Chondrocyte (in vitro differentiated cells): ENCODE data around the gene ACBD6. TPM values are rescaled to one million over a fixed set of nuclear protein-coding genes. Genes with fewer than 3 reads are reported as not detected.
"Not testable (repeated sequence)": the region's sequence is repeated elsewhere in the genome, so short reads cannot be mapped to it uniquely, and the experiment has no call there.

Experiments used
- DNase-seq: peaks from one replicate; pipeline ENCODE4 v3.0.0; 2021; ENCODE audit warnings: mixed read lengths, low spot score
- H3K27ac Mint-ChIP-seq: one replicate; pipeline ENCODE4 v1.8.0; 2021; ENCODE audit warnings: mild to moderate bottlenecking, moderate library complexity, mixed read lengths; ENCODE audit not compliant: unreplicated experiment
- H3K27me3 Mint-ChIP-seq: 2 replicates; pipeline ENCODE4 v1.8.0; 2021; ENCODE audit warnings: low read depth, mixed read lengths
- H3K36me3 Mint-ChIP-seq: 2 replicates; pipeline ENCODE4 v1.8.0; 2021; ENCODE audit warnings: low read depth, mixed read lengths
- H3K4me1 Mint-ChIP-seq: 2 replicates; pipeline ENCODE4 v1.8.0; 2021; ENCODE audit warnings: low read depth, mild to moderate bottlenecking, mixed read lengths
- H3K4me3 Mint-ChIP-seq: one replicate; pipeline ENCODE4 v1.8.0; 2021; ENCODE audit warnings: mild to moderate bottlenecking, moderate library complexity, mixed read lengths; ENCODE audit not compliant: unreplicated experiment
- H3K9me3 Mint-ChIP-seq: 2 replicates; pipeline ENCODE4 v1.8.0; 2021; ENCODE audit warnings: low read depth, mixed read lengths
- total RNA-seq: library from RNA; stranded (reverse); gene quantifications from 3 replicates; pipeline ENCODE4 v1.2.1, GENCODE V29; 2021
- TF ChIP-seq, protein P1 (sequence below): fragments of 200-600 bp; sonication (generic); IDR thresholded peaks from 2 replicates; pipeline ENCODE4 v1.5.0; 2021; ENCODE audit warnings: antibody characterized with exemption, mild to moderate bottlenecking, moderate library complexity

Gene ACBD6
- total RNA-seq, 1 donor from 2014 or later = 43.4 TPM

DNA sequence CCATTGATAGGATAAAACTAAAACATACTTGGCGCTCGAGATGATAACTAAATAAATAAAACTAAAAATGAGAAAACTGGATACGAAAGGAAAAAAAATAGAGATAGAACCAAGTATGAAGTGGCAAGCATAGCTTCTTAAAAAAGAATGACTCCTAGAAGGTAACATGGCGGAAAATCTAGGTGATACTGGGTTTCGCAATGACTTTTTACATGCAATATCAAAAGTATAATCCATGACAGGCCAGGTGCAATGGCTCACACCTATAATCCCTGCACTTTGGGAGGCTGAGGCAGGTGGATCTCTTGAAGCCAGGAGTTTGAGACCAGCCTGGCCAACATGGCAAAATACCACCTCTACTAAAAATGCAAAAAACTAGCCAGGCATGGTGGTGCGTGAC, 70.7 kb downstream of the ACBD6 start:
- Mint-ChIP-seq H3K9me3 (peaks cover 5% of the 10 kb centered on the region), H3K27ac (peak overlapping the region; percentile 17), H3K36me3 (peaks cover 5% of the 10 kb centered on the region), H3K4me1 (peaks cover 23% of the 10 kb centered on the region), H3K27me3 (no peaks in the 10 kb centered on the region), H3K4me3 (no peak overlapping the region)
- TF ChIP-seq, protein P1, sequence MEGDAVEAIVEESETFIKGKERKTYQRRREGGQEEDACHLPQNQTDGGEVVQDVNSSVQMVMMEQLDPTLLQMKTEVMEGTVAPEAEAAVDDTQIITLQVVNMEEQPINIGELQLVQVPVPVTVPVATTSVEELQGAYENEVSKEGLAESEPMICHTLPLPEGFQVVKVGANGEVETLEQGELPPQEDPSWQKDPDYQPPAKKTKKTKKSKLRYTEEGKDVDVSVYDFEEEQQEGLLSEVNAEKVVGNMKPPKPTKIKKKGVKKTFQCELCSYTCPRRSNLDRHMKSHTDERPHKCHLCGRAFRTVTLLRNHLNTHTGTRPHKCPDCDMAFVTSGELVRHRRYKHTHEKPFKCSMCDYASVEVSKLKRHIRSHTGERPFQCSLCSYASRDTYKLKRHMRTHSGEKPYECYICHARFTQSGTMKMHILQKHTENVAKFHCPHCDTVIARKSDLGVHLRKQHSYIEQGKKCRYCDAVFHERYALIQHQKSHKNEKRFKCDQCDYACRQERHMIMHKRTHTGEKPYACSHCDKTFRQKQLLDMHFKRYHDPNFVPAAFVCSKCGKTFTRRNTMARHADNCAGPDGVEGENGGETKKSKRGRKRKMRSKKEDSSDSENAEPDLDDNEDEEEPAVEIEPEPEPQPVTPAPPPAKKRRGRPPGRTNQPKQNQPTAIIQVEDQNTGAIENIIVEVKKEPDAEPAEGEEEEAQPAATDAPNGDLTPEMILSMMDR = no peak
- no peak for DNase-seq

DNA sequence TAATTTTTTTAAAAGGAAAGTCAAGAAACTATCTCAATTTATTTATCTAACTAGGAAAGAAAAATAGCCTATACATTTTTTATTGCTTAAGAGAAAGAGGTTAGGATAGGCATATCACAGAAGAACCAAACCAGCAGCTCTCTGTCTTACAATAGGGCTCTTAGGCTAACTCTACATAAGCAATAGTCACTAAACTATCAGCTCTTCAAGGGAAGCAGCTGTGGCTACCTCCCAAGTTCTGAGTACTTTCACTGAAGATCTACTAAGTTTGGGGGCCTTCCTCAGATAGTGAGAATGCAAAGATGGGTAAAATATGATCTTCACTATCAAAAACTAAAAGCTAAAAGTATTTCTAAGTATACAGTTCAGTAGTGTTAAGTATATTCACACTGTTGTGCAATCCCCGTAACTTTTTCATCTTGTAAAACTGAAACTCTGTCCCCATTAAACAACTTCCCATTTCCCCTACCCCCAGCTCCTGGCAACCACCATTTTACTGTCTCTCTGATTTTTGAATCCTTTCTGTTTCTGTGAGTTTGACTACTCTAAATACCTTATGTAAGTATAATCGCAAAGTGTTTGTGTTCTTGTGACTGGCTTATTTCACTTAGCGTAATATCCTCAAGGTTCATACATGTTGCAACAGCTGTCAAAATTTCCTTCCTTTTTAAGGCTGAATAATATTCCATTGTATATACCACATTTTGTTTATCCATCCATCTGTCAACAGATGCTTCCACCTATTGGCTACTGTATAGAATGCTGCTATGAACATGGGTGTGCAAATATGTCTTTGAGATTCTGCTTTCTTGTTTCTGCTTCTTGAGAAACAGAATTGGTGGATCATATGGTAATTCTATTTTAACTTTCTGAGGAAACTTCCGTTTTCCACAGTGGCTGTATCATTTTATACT, 73.3 kb downstream of the ACBD6 start:
- TF ChIP-seq, protein P1 = no peak

DNA sequence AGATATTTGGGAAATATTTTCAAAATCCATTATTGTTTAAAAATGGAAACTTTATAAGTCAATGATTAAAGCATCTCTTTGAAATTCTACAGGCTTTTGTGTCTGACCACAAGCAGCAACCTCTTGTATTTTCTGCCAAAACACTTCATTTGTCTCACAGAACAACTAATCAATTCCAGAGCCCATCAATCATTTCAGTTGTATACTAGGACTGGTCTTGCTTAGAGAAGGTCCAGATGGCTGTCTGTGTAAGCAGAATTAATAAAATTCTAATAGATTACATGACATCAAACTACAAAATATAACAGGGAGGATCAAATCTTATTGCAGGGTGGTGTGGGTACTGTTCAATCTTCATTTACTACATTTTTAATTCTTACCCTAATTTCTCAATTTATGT, 76.4 kb downstream of the ACBD6 start:
- peaks cover 10% of the 10 kb centered on the region for H3K36me3 Mint-ChIP-seq
- no peak overlapping the region for H3K27ac Mint-ChIP-seq
- H3K4me1 Mint-ChIP-seq = no peaks in the 10 kb centered on the region
- TF ChIP-seq, protein P1 = no peak
- no peaks in the 10 kb centered on the region for H3K27me3 Mint-ChIP-seq
- peaks cover 10% of the 10 kb centered on the region for H3K9me3 Mint-ChIP-seq
- DNase-seq = no peak
- H3K4me3 Mint-ChIP-seq = no peak overlapping the region

More for the DNA sequence above, 73.3 kb downstream of the ACBD6 start:
- H3K36me3 Mint-ChIP-seq = peaks cover 2% of the 10 kb centered on the region
- H3K27me3 Mint-ChIP-seq = no peaks in the 10 kb centered on the region
- no peak overlapping the region for H3K4me3 Mint-ChIP-seq
- peaks cover 22% of the 10 kb centered on the region for H3K4me1 Mint-ChIP-seq
- peaks cover 3% of the 10 kb centered on the region for H3K9me3 Mint-ChIP-seq
- H3K27ac Mint-ChIP-seq = no peak overlapping the region
- no peak for DNase-seq

DNA sequence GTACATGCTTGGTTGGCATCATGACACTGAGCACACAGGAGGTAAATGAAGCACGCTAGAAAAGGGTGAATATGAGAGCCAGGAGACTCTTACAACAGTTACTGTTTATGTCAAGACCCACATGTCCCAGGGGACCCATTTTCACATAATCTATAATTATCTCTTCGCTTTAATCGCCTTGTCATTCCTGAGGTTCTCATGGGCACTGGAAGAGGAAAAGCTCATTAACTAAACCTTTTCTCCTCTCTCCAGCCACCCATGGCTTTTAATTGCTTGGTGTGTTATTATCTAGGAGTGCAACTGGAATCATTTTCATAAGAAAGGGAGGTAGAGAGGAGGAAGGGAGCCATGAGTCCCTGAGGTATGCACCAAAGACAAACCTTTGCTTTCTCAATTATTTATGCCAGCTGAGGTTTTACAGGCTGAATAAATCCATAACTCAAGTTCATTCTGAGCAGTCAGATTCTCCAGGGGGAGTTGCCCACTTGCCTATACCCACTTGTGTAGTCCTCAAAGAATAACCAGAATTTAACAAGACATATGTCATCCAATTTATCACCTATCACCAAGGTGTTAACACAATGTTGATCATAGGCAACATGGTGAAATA, 77.4 kb downstream of the ACBD6 start:
- Mint-ChIP-seq H3K9me3 (peaks cover 10% of the 10 kb centered on the region), H3K4me3 (no peak overlapping the region), H3K4me1 (no peaks in the 10 kb centered on the region), H3K27ac (no peak overlapping the region), H3K36me3 (peaks cover 14% of the 10 kb centered on the region), H3K27me3 (no peaks in the 10 kb centered on the region)
- TF ChIP-seq, protein P1 = no peak
- DNase-seq = no peak

DNA sequence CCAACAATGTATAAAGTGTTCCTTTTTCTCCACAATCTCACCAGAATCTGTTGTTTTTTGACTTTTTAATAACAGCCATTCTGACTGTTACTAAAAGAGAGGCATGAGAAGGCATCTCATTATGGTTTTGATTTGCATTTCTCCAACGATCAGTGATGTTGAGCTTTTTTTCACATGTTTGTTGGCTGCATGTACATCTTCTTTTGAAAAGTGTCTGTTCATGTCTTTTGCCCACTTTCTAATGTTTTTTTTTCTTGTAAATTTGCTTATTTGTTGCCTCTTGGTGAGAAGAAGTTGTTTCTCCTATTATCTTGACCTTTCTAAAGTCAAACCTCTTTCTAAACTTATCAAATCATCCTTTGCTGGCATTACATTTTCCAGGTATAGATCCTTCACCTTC, 80.8 kb downstream of the ACBD6 start:
- Mint-ChIP-seq H3K27me3 (no peaks in the 10 kb centered on the region), H3K36me3 (peaks cover 13% of the 10 kb centered on the region), H3K4me3 (no peak overlapping the region), H3K4me1 (no peaks in the 10 kb centered on the region), H3K9me3 (peaks cover 7% of the 10 kb centered on the region), H3K27ac (no peak overlapping the region)
- no peak for DNase-seq
- TF ChIP-seq, protein P1 = no peak

DNA sequence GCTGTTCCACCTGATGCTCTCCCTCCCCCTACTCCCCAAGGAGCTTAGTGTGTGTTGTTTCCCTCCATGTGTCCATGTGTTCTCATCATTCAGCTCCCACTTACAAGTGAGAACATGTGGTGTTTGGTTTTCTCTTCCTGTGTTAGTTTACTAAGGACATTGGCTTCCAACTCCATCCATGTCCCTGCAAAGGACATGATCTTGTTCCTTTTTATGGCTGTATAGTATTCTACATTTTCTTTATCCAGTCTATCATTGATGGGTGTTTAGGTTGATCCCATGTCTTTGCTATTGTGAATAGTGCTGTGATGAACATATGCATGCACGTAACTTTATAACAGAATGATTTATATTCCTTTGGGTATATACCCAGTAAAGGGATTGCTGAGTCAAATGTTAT, 81.2 kb downstream of the ACBD6 start:
- not testable (repeated sequence) for H3K4me1 Mint-ChIP-seq, H3K27me3 Mint-ChIP-seq, DNase-seq, H3K9me3 Mint-ChIP-seq, H3K27ac Mint-ChIP-seq, H3K4me3 Mint-ChIP-seq
- H3K36me3 Mint-ChIP-seq = peaks cover 13% of the 10 kb centered on the region
